HepG2 (cell line): ENCODE measurements around the gene AMZ1. TPM values are rescaled to one million over a fixed set of nuclear protein-coding genes. Genes with fewer than 3 reads are reported as not detected.

Source experiments
- DPF2 ChIP-seq: sonication (generic); formaldehyde crosslinking; IDR thresholded peaks from 2 replicates; pipeline ENCODE4 v1.4.0; 2020; ENCODE audit warnings: mild to moderate bottlenecking, low read depth, missing genetic modification reagents, borderline replicate concordance
- FOXA3 ChIP-seq: IDR thresholded peaks from 2 replicates; pipeline ENCODE4 v1.6.1; 2016; ENCODE audit warnings: missing genetic modification reagents, missing compliant biosample characterization
- HNRNPH1 ChIP-seq: fragments of 200-400 bp; formaldehyde crosslinking; optimal IDR thresholded peaks from 2 replicates; pipeline ENCODE3; 2017; ENCODE audit warnings: mild to moderate bottlenecking, low read depth, low read length
- IRF2 ChIP-seq: IDR thresholded peaks from 2 replicates; pipeline ENCODE4 v1.6.1; 2018; ENCODE audit warnings: missing genetic modification reagents, missing compliant biosample characterization
- KLF15 ChIP-seq: sonication (generic); formaldehyde crosslinking; IDR thresholded peaks from 2 replicates; pipeline ENCODE4 v1.8.1; 2023; ENCODE audit warnings: borderline replicate concordance, mild to moderate bottlenecking, inconsistent platforms, missing genetic modification reagents, mixed read lengths
- MXD3 ChIP-seq: IDR thresholded peaks from 2 replicates; pipeline ENCODE4 v1.6.1; 2016; ENCODE audit warnings: mild to moderate bottlenecking, missing biosample characterization, missing genetic modification reagents
- NR2C2 ChIP-seq: sonication (generic); formaldehyde crosslinking; IDR thresholded peaks from 2 replicates; pipeline ENCODE4 v1.4.0; 2020; ENCODE audit warnings: missing genetic modification reagents, mild to moderate bottlenecking, moderate library complexity, borderline replicate concordance
- REST ChIP-seq, 2 experiments: IDR thresholded peaks; 2 replicates each; pipeline ENCODE4 v1.6.1; 2011 to 2012; ENCODE audit warnings: low read length in 2 of 2, borderline replicate concordance in 1 of 2, low read depth in 1 of 2, mild to moderate bottlenecking in 1 of 2, moderate library complexity in 1 of 2
- TCF7 ChIP-seq: sonication (generic); IDR thresholded peaks from 2 replicates; pipeline ENCODE4 v1.6.1; 2016; ENCODE audit warnings: antibody characterized with exemption, low read depth
- TIGD3 ChIP-seq: sonication (generic); formaldehyde crosslinking; IDR thresholded peaks from 2 replicates; pipeline ENCODE4 v1.5.1; 2020; ENCODE audit warnings: mild to moderate bottlenecking, missing genetic modification reagents, borderline replicate concordance
- TOE1 ChIP-seq: sonication (generic); formaldehyde crosslinking; IDR thresholded peaks from 2 replicates; pipeline ENCODE4 v1.4.0; 2020; ENCODE audit warnings: mild to moderate bottlenecking, missing genetic modification reagents
- ZBTB46 ChIP-seq: sonication (generic); formaldehyde crosslinking; IDR thresholded peaks from 2 replicates; pipeline ENCODE4 v1.4.0; 2020; ENCODE audit warnings: mild to moderate bottlenecking, missing genetic modification reagents, borderline replicate concordance
- ZNF512B ChIP-seq: sonication (generic); formaldehyde crosslinking; IDR thresholded peaks from 2 replicates; pipeline ENCODE4 v1.5.1; 2020; ENCODE audit warnings: missing genetic modification reagents, mild to moderate bottlenecking, borderline replicate concordance
- ZNF704 ChIP-seq: sonication (generic); formaldehyde crosslinking; IDR thresholded peaks from 2 replicates; pipeline ENCODE4 v1.8.1; 2023; ENCODE audit warnings: mild to moderate bottlenecking, inconsistent platforms, moderate library complexity, missing genetic modification reagents, borderline replicate concordance
- ZZZ3 ChIP-seq: sonication (generic); formaldehyde crosslinking; IDR thresholded peaks from 2 replicates; pipeline ENCODE4 v1.4.0; 2020; ENCODE audit warnings: missing genetic modification reagents, mild to moderate bottlenecking, borderline replicate concordance
- polyA plus RNA-seq, 8 experiments: library from polyadenylated mRNA; depleted of rRNA in 3 of 8; stranded (reverse) in 7 of 8; unstranded in 1 of 8; fragments of >200 nt; fragmentation: Illumina TruSeq in 4 of 8; extraction: Trizol in 4 of 8; gene quantifications; 2 replicates each; pipeline versions ENCODE4 v1.2.1 to v1.2.3, GENCODE V29; 2011 to 2016; ENCODE audit warnings: low read depth in 4 of 8, missing spikeins in 1 of 8, mixed read lengths in 1 of 8; ENCODE audit not compliant: insufficient read depth in 1 of 8
- total RNA-seq, 5 experiments: library from RNA; depleted of rRNA; stranded (reverse); fragments of >200 nt; fragmentation: Illumina TruSeq; extraction: Trizol; gene quantifications; 2 replicates each; pipeline ENCODE4 v1.2.3, GENCODE V29; 2016; ENCODE audit warnings: low read depth in 1 of 5

The AMZ1 gene
- total and polyA plus RNA-seq, 2 of the 13 experiments (the other 11 are each of a cell fraction or from before 2014, with no cell fraction given), result 0.03 TPM; not detected in 1

- TF ChIP-seq DPF2 (CRISPR knock-in tag) (peak; percentile 46; the same call in 1 of the 2 replicates), TCF7 (no peak), TIGD3 (CRISPR knock-in tag) (no peak), IRF2 (CRISPR knock-in tag) (peak; percentile 54; the same call in 1 of the 2 replicates), ZNF704 (CRISPR knock-in tag) (no peak), MXD3 (peak; percentile 23; the same call in 1 of the 2 replicates), ZNF512B (CRISPR knock-in tag) (no peak), ZBTB46 (CRISPR knock-in tag) (no peak), NR2C2 (CRISPR knock-in tag) (no peak), FOXA3 (CRISPR knock-in tag) (peak; percentile 48), TOE1 (CRISPR knock-in tag) (no peak), ZZZ3 (CRISPR knock-in tag) (no peak), HNRNPH1 (no peak), KLF15 (no peak), REST (IDR thresholded peaks at IDR 0.05; ENCODE audit: borderline replicate concordance in 1 of 2, low read depth in 1 of 2, low read length in 2 of 2) (no peak; a peak in 1 of 4 replicates)
Observed at GRCh38 chr7:2641406-2642393, 46.3 kb upstream of the AMZ1 start (continued).
